ENCODE data around the gene TIGD3. TPM values are rescaled to one million over a fixed set of nuclear protein-coding genes. Genes with fewer than 3 reads are reported as not detected.

The TIGD3 gene
- total and polyA plus RNA-seq, 7 experiments from 2014 or later: 0.39 to 2.0 (median 1.1) TPM

DNA sequence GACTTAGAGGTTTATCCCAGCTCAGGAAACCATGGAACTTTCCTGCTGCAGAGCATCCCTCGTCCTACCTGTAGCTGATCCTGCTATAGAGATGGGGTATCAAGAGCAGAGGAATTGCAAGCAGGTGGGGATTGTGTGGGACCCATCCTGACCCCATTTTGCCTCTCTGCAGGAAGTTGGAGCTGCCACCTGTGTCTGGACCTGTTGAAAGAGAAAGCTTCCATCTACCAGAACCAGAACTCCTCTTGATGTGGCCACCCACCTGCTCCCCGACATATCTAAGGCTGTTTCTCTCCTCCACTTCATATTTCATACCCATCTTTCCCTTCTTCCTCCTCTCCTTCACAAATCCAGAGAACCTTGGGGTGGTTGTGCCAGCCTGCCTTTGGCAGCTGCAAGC lies 3.0 kb upstream of the TIGD3 start:
- ChIA-PET CTCF (interaction anchor here (0.6 to 1.5 kb wide), 4 partner anchors 22 to 293 kb away, joined by 3 to 6 read pairs (median 4); partner anchors contain the start of gene NAALADL1), POLR2A (interaction anchor here (0.7 to 2.6 kb wide), 5 partner anchors 8 to 1549 kb away, joined by 3 to 13 read pairs (median 4); partner anchors contain the start of gene DPF2)
- Histone ChIP-seq H3K4me1 (ENCODE audit: control insufficient read depth in 2 of 2, insufficient read depth in 2 of 2, low read length in 2 of 2) (peaks cover 5 to 9% of the 10 kb centered on the region in 2 donors), H3K9me3 (ENCODE audit: control insufficient read depth in 2 of 3, low read length in 3 of 3) (no peaks in the 10 kb centered on the region), H3K4me3 (ENCODE audit: low read length) (no peak overlapping the region), H3K27ac (ENCODE audit: low read depth, low read length) (peak overlapping the region; percentile 21), H3K36me3 (ENCODE audit: control insufficient read depth in 2 of 3, insufficient read depth in 3 of 3, low read length in 3 of 3) (peaks cover 9 to 59% (median 13%) of the 10 kb centered on the region in 3 experiments), H3K27me3 (ENCODE audit: control insufficient read depth in 2 of 2, insufficient read depth in 2 of 2, low read length in 2 of 2) (no peaks in the 10 kb centered on the region)
- peaks cover 0 to 2% (median 0%) of the 10 kb centered on the region in 11 donors for H3K9me3 Mint-ChIP-seq
- peaks cover 10 to 23% (median 14%) of the 10 kb centered on the region in 5 donors for H3K36me3 Mint-ChIP-seq
- no peak for DNase-seq
- peak overlapping the region in 3 of 9 donors; percentile 4 to 92 (median 56) for H3K27ac Mint-ChIP-seq
- H3K4me1 Mint-ChIP-seq: peaks cover 9 to 25% (median 19%) of the 10 kb centered on the region in 7 donors
- H3K4me3 Mint-ChIP-seq: no peak overlapping the region
- no peak for ATAC-seq
- H3K27me3 Mint-ChIP-seq: peaks cover 0 to 7% (median 0%) of the 10 kb centered on the region in 5 donors
- intact Hi-C loops (cut with micrococcal nuclease): no loop called here

DNA sequence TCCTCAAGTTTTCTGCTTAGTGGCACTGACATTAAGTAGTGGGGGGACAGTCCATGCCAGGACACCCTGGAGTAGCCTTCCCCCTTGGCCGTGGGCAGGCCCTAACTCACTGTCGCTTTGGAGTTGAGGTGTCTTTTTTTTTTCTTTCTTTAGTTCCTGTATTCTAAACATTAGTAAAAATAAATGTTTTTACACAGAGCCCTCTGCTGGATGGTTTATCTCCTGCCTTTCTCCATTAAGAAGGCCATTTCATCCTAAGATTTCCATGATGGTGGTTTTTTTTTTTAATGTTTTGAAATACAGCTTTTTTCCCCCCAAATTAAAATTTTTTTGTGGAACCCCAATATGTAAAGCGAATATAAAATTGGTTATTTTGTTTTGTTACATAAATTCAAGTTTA lies 1.8 kb upstream of the TIGD3 start:
- Mint-ChIP-seq H3K4me3 (peak overlapping the region in 1 of 10 donors; percentile 45), H3K9me3 (peaks cover 0 to 2% (median 0%) of the 10 kb centered on the region in 11 donors), H3K4me1 (peaks cover 9 to 25% (median 19%) of the 10 kb centered on the region in 7 donors), H3K36me3 (peaks cover 8 to 20% (median 11%) of the 10 kb centered on the region in 5 donors), H3K27me3 (peaks cover 0 to 13% (median 0%) of the 10 kb centered on the region in 5 donors), H3K27ac (peak overlapping the region in 7 of 9 donors; percentile 18 to 82 (median 71))
- intact Hi-C loops (cut with micrococcal nuclease): no loop called here
- POLR2A ChIA-PET: interaction anchor here (0.7 to 2.6 kb wide), 4 partner anchors 18 to 252 kb away, joined by 4 to 13 read pairs (median 6); partner anchors contain the start of gene DPF2
- peaks cover 5 to 9% of the 10 kb centered on the region in 2 donors for H3K4me1 ChIP-seq (ENCODE audit: control insufficient read depth in 2 of 2, insufficient read depth in 2 of 2, low read length in 2 of 2)
- peak overlapping the region; percentile 26 for H3K27ac ChIP-seq (ENCODE audit: low read depth, low read length)
- CTCF ChIA-PET: interaction anchor here (1.5 kb wide), 1 partner anchor 23 kb away, joined by 6 read pairs; no protein-coding TSS in a partner anchor
- H3K27me3 ChIP-seq (ENCODE audit: control insufficient read depth in 2 of 2, insufficient read depth in 2 of 2, low read length in 2 of 2): no peaks in the 10 kb centered on the region
- H3K9me3 ChIP-seq (ENCODE audit: control insufficient read depth in 2 of 3, low read length in 3 of 3): no peaks in the 10 kb centered on the region
- ATAC-seq (no peak), DNase-seq (no peak)
- no peak overlapping the region for H3K4me3 ChIP-seq (ENCODE audit: low read length)
- peaks cover 9 to 48% (median 11%) of the 10 kb centered on the region in 3 experiments for H3K36me3 ChIP-seq (ENCODE audit: control insufficient read depth in 2 of 3, insufficient read depth in 3 of 3, low read length in 3 of 3)

DNA sequence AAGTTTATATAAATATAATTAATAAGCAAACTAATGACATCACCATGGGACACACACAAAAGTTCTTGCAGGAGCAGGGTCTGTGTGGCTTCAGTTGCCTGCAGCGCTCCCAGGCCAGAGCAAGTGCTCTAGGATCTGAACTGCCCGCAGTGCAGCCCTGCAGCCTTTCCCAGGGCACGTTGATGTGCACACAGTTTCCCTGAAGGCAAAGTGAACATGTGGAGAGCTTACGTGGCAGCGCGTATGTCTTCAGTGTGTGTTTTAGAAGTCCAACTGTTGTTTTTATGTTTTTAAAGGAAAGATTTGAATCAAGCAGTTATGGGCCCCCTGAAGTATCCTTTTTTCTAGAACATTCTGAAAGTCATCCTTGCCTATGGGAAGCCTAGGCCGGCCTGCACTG lies 1.2 kb upstream of the TIGD3 start:
- Histone ChIP-seq H3K27me3 (ENCODE audit: control insufficient read depth in 2 of 2, insufficient read depth in 2 of 2, low read length in 2 of 2) (no peaks in the 10 kb centered on the region), H3K4me1 (ENCODE audit: control insufficient read depth in 2 of 2, insufficient read depth in 2 of 2, low read length in 2 of 2) (peaks cover 5 to 9% of the 10 kb centered on the region in 2 donors), H3K36me3 (ENCODE audit: control insufficient read depth in 2 of 3, insufficient read depth in 3 of 3, low read length in 3 of 3) (peaks cover 9 to 42% (median 11%) of the 10 kb centered on the region in 3 experiments), H3K4me3 (ENCODE audit: low read length) (no peak overlapping the region), H3K27ac (ENCODE audit: low read depth, low read length) (no peak overlapping the region), H3K9me3 (ENCODE audit: control insufficient read depth in 2 of 3, low read length in 3 of 3) (no peaks in the 10 kb centered on the region)
- ChIA-PET POLR2A (interaction anchor here (0.8 to 2.6 kb wide), 4 partner anchors 16 to 252 kb away, joined by 4 to 13 read pairs (median 5); partner anchors contain the start of gene DPF2), CTCF (interaction anchor here (1.4 kb wide), 1 partner anchor 38 kb away, joined by 4 read pairs; no protein-coding TSS in a partner anchor)
- Mint-ChIP-seq H3K9me3 (peaks cover 0 to 2% (median 0%) of the 10 kb centered on the region in 11 donors), H3K4me3 (peak overlapping the region; percentile 45 to 95 (median 78)), H3K36me3 (peaks cover 8 to 14% (median 11%) of the 10 kb centered on the region in 5 donors), H3K27ac (peak overlapping the region; percentile 45 to 94 (median 82)), H3K4me1 (peaks cover 11 to 25% (median 19%) of the 10 kb centered on the region in 7 donors), H3K27me3 (peaks cover 0 to 13% (median 0%) of the 10 kb centered on the region in 5 donors)
- ATAC-seq (no peak), DNase-seq (no peak)
- intact Hi-C loops (cut with micrococcal nuclease): no loop called here

DNA sequence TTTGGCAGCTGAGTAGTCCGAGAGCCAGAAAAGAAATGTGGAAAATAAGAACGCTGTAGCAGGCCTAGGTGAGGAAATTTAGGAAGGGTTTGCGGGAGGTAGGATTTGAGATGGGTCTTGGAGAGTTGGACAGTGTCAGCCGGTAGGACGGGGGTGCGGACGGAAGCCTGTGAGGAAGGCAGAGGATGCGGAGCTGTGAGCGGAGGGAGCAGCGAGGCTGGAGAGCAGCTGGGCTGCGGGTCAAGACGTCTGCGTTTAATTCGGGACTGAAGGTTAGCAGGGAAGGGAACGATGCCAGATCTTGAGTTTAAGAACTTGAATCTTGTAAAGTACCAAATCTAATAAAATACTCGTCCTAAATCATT lies 669 bp upstream of the TIGD3 start:
- peaks cover 11 to 25% (median 19%) of the 10 kb centered on the region in 7 donors for H3K4me1 Mint-ChIP-seq
- intact Hi-C loops (cut with micrococcal nuclease): loop anchor here (1.0 to 2.0 kb wide), 4 partner anchors 21 to 220 kb away; partner anchors contain the start of genes SLC25A45 (in 2 of the 2), DPF2 (in 1 of the 2) and SYVN1 (in 1 of the 2)

DNA sequence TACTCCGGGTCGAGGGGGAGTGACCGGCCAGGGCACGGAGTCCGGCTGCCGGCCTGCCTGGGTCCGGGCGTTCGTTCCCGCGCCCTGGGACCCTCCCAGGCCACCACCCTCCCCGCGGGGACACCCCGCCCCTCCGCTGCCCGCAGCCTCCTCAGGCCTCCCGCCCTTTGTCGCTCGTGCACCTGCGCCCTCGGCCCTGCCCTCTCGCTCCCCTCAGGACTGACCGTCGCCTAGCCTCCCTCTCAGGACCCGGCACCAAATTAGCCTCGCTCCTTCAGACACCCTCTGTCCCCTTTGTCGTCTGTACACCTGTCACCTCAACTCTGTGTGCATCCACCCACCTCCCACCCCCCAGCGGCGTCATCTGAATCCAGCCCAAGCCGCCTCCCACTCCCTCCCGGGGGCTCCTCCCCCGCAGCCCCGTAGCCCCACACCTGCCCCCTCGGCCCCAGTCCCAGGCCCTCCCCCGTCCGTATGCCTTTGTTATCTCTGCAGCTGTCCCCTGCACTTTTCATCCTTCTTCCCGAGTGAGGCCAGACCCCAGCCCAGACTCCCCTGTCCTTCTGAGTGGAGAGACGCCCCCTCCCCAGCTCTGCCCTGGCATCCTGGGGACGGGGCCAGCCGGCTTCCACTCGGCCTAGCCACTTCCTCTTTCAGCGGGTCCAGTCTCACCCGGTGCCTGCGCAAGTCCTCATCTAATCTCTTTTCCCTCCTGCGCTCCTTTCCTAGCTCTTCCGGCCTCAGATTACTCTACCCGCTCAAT lies 643 bp downstream of the TIGD3 start:
- H3K9me3 ChIP-seq (ENCODE audit: control insufficient read depth in 2 of 3, low read length in 3 of 3): no peaks in the 10 kb centered on the region
- H3K27me3 ChIP-seq (ENCODE audit: control insufficient read depth in 2 of 2, insufficient read depth in 2 of 2, low read length in 2 of 2): no peaks in the 10 kb centered on the region
- Mint-ChIP-seq H3K36me3 (peaks cover 0 to 9% (median 3%) of the 10 kb centered on the region in 5 donors), H3K27me3 (peaks cover 0 to 13% (median 0%) of the 10 kb centered on the region in 5 donors), H3K4me1 (peaks cover 11 to 25% (median 19%) of the 10 kb centered on the region in 7 donors), H3K27ac (peak overlapping the region; percentile 71 to 93 (median 81)), H3K9me3 (peaks cover 0 to 2% (median 0%) of the 10 kb centered on the region in 11 donors), H3K4me3 (peak overlapping the region; percentile 90 to 97 (median 92))
- intact Hi-C loops (cut with micrococcal nuclease): loop anchor here (1.0 to 2.0 kb wide), 2 partner anchors 22 to 28 kb away; partner anchors contain the start of genes DPF2 (in 1 of the 2) and SLC25A45 (in 1 of the 2)
- H3K4me1 ChIP-seq (ENCODE audit: control insufficient read depth in 2 of 2, insufficient read depth in 2 of 2, low read length in 2 of 2): peaks cover 5 to 9% of the 10 kb centered on the region in 2 donors
- H3K27ac ChIP-seq (ENCODE audit: low read depth, low read length): peak overlapping the region; percentile 62
- CTCF ChIA-PET: interaction anchor here (1.0 kb wide), 1 partner anchor 167 kb away, joined by 3 read pairs; no protein-coding TSS in a partner anchor
- peak in 7 of 9 donors; percentile 27 to 84 (median 48) for DNase-seq
- peak overlapping the region; percentile 57 for H3K4me3 ChIP-seq (ENCODE audit: low read length)
- POLR2A ChIA-PET: interaction anchor here (0.5 to 2.0 kb wide), 9 partner anchors 19 to 157 kb away, joined by 3 to 9 read pairs (median 5); partner anchors contain the start of genes DPF2 and MALAT1
- peak; percentile 44 for ATAC-seq
- H3K36me3 ChIP-seq (ENCODE audit: control insufficient read depth in 2 of 3, insufficient read depth in 3 of 3, low read length in 3 of 3): peaks cover 0 to 24% (median 3%) of the 10 kb centered on the region in 3 experiments

More for the DNA sequence above, 669 bp upstream of the TIGD3 start:
- DNase-seq: no peak
- peaks cover 5 to 37% (median 7%) of the 10 kb centered on the region in 3 experiments for H3K36me3 ChIP-seq (ENCODE audit: control insufficient read depth in 2 of 3, insufficient read depth in 3 of 3, low read length in 3 of 3)
- H3K4me1 ChIP-seq (ENCODE audit: control insufficient read depth in 2 of 2, insufficient read depth in 2 of 2, low read length in 2 of 2): peaks cover 5 to 9% of the 10 kb centered on the region in 2 donors
- Mint-ChIP-seq H3K27me3 (peaks cover 0 to 13% (median 0%) of the 10 kb centered on the region in 5 donors), H3K4me3 (peak overlapping the region; percentile 45 to 95 (median 78)), H3K36me3 (peaks cover 3 to 10% (median 7%) of the 10 kb centered on the region in 5 donors), H3K9me3 (peaks cover 0 to 2% (median 0%) of the 10 kb centered on the region in 11 donors), H3K27ac (peak overlapping the region; percentile 28 to 94 (median 82))
- no peak for ATAC-seq
- H3K27ac ChIP-seq (ENCODE audit: low read depth, low read length): peak overlapping the region; percentile 73
- POLR2A ChIA-PET: interaction anchor here (0.7 to 1.9 kb wide), 6 partner anchors 13 to 366 kb away, joined by 3 to 5 read pairs (median 4); partner anchors contain the start of gene RNASEH2C
- no peaks in the 10 kb centered on the region for H3K27me3 ChIP-seq (ENCODE audit: control insufficient read depth in 2 of 2, insufficient read depth in 2 of 2, low read length in 2 of 2)
- no peaks in the 10 kb centered on the region for H3K9me3 ChIP-seq (ENCODE audit: control insufficient read depth in 2 of 3, low read length in 3 of 3)
- peak overlapping the region; percentile 68 for H3K4me3 ChIP-seq (ENCODE audit: low read length)
- CTCF ChIA-PET: interaction anchor here (1.4 kb wide), 1 partner anchor 39 kb away, joined by 4 read pairs; no protein-coding TSS in a partner anchor
